ENCODE data around the gene STAT5A.

- TF ChIP-seq CTCF (IDR thresholded peaks at IDR 0.05) (no peak), POLR2A (IDR thresholded peaks at IDR 0.05) (no peak)
Observed at GRCh38 chr17:42246515-42246914, 41.8 kb upstream of the STAT5A start.
